ENCODE measurements around the gene ELP6. TPM values are rescaled to one million over a fixed set of nuclear protein-coding genes. Genes with fewer than 3 reads are reported as not detected.

The ELP6 gene
- total and polyA plus RNA-seq, 8 donors: 7.4 to 25.6 (median 11.2) TPM

DNA sequence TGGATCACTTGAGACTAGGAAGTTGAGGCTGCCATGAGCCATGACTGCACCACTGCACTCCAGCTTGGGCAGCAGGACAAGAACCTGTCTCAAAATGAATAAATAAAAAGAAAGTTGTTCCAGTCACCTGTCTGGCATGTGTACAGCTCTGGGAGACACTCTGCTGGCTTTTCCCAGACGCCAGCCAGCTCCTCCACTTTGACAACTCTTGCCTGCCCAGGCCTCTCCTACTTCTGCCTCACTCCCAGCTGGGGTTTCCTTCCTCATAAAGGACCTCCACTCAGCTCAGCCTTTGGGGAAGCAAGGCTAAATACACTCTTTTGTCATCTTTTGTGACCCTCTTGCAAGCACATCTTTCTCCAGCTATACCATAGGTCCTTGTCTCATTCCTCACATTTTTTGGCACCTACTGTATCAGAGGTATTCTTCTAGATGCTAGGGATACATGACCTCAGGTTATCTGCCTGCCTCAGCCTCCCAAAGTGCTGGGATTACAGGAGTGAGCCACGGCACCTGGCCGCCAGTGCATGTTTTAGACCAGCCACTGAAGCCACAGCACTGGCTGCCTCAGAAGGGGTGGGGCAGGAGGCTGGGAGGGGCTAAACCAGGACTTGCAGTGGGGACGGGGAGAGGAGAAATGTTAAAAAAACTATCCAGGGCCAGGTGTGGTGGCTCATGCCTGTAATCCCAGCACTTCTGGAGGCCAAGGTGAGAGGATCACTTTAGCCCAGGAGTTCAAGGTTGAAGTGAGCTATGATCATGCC, 10.0 kb upstream of the ELP6 start:
- FAIRE-seq: no peak

DNA sequence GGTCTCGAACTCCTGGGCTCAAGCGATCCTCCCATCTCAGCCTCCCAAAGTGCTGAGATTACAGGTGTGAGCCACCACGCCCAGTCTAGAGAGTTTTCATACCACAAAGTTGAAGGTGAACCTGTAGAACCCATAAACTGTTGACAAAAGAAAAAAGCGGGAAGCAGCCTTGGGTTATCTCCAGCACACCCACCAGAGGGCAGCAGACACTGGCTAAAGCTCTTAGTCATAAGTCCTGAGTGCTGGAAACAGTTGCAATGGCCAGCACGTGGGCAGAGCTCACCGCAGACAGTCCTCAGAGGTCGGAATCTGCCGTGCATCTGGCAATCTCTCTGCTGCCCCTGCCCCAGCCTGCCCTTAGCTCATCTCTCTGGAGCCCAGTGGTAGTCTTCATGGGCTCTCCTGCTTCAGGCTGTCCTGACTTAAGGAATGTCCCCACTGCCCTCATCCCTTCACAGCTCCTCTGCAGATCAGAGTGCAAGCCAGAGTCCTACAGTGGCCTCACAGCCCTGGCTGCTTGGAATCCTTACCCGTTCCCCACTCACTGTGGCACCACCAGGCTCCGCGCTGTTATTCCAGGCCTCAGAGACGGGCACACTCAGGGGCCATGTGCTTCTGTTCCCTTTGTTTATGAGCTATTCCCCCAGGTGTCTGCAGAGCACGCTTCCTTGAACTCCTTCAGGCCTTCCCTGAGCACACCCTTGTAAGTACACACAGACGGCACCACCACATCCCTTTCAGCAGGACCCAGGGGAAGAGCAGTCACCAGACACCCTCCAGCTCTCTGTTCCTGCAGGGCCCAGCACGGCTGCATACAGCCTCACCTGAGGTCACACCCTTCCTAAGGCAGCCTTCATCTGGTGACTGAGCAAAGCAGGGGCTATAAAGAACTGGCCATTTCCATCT, 8.8 kb upstream of the ELP6 start:
- peak; percentile 95 to 100 (median 100) for ATAC-seq
- H3K4me1 ChIP-seq: no peaks in the 10 kb centered on the region
- no peak for FAIRE-seq
- no peaks in the 10 kb centered on the region for H3K36me3 ChIP-seq
- H3K27me3 ChIP-seq: no peaks in the 10 kb centered on the region
- no peaks in the 10 kb centered on the region for H3K9me3 ChIP-seq
- WGBS, 2 donors: 33 to 36% methylated on average over 15 of the region's 15 CpGs
- peak; percentile 72 to 88 (median 81) for DNase-seq
- TF ChIP-seq, protein P1, sequence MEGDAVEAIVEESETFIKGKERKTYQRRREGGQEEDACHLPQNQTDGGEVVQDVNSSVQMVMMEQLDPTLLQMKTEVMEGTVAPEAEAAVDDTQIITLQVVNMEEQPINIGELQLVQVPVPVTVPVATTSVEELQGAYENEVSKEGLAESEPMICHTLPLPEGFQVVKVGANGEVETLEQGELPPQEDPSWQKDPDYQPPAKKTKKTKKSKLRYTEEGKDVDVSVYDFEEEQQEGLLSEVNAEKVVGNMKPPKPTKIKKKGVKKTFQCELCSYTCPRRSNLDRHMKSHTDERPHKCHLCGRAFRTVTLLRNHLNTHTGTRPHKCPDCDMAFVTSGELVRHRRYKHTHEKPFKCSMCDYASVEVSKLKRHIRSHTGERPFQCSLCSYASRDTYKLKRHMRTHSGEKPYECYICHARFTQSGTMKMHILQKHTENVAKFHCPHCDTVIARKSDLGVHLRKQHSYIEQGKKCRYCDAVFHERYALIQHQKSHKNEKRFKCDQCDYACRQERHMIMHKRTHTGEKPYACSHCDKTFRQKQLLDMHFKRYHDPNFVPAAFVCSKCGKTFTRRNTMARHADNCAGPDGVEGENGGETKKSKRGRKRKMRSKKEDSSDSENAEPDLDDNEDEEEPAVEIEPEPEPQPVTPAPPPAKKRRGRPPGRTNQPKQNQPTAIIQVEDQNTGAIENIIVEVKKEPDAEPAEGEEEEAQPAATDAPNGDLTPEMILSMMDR (IDR thresholded peaks at IDR 0.05): peak; percentile 65 to 81 (median 74)
- intact Hi-C loops (cut with DNase I): loop anchor here in 2 of 3 donors (2.0 to 5.0 kb wide), 2 partner anchors 265 to 266 kb away; no protein-coding TSS in a partner anchor
- no peak overlapping the region for H3K27ac ChIP-seq
- H3K4me3 ChIP-seq: no peak overlapping the region

More for the DNA sequence above, 10.0 kb upstream of the ELP6 start:
- intact Hi-C loops (cut with DNase I): loop anchor here in 2 of 3 donors (2.0 to 5.0 kb wide), 2 partner anchors 264 to 265 kb away; no protein-coding TSS in a partner anchor
- DNase-seq (no peak), ATAC-seq (no peak)
- Histone ChIP-seq H3K27ac (no peak overlapping the region), H3K4me1 (no peaks in the 10 kb centered on the region), H3K9me3 (no peaks in the 10 kb centered on the region), H3K36me3 (no peaks in the 10 kb centered on the region), H3K27me3 (no peaks in the 10 kb centered on the region), H3K4me3 (no peak overlapping the region)
- TF ChIP-seq, protein P1 (IDR thresholded peaks at IDR 0.05): no peak
- WGBS, 2 donors: 51% methylated on average over 4 of the region's 4 CpGs

DNA sequence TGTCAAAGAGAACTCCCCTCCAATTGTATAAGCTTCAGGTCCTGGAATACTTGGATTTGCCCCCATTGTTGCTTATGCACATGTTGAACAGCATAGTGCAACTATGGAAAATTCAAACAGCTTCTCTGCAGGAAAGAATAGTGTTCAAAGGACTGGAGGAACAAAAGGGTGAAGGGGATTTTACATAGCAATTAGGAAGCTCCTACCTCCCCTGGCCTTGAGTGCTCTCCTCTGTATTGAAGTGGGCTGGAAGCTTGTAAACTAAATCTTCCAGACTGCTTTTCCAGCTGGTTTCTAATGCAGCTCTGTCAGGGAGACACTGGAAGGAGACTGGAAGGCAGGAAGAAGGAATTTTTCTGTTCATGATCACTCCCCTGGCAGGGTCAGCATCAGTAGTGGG, 7.2 kb upstream of the ELP6 start:
- no peaks in the 10 kb centered on the region for H3K27me3 ChIP-seq
- no peaks in the 10 kb centered on the region for H3K9me3 ChIP-seq
- intact Hi-C loops (cut with DNase I): loop anchor here in 1 of 3 donors (5.0 kb wide), 1 partner anchor 267 kb away; no protein-coding TSS in a partner anchor
- TF ChIP-seq, protein P1 (IDR thresholded peaks at IDR 0.05): no peak
- no peak overlapping the region for H3K27ac ChIP-seq
- FAIRE-seq: no peak
- no peaks in the 10 kb centered on the region for H3K36me3 ChIP-seq
- no peak for ATAC-seq
- H3K4me3 ChIP-seq: no peak overlapping the region
- no peak for DNase-seq
- no peaks in the 10 kb centered on the region for H3K4me1 ChIP-seq

DNA sequence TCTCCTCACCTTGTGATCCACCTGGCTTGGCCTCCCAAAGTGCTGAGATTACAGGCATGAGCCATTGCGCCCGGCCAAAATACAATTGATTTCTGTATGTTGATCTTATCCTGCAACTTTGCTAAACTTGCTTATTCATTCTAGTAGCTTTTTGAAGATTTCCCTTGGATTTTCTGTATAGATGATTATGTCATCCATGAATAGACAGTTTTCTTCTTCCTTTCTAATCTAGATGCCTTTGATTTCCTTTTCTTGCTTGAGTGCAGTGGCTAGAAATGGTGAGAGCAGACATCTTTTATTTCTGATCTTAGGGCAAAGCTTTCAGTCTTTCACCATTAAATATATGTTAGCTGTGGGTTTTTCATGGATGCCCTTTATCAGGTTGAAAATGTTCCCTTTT, 4.4 kb upstream of the ELP6 start:
- intact Hi-C loops (cut with DNase I): no loop called here
- 79% methylated on average over 2 of the region's 2 CpGs for WGBS, 2 donors
- ATAC-seq: no peak

More for the DNA sequence above, 4.4 kb upstream of the ELP6 start:
- Histone ChIP-seq H3K4me3 (no peak overlapping the region), H3K27me3 (no peaks in the 10 kb centered on the region), H3K9me3 (no peaks in the 10 kb centered on the region), H3K36me3 (no peaks in the 10 kb centered on the region), H3K4me1 (peaks cover 0 to 10% (median 6%) of the 10 kb centered on the region in 3 donors), H3K27ac (no peak overlapping the region)
- FAIRE-seq: no peak
- DNase-seq: no peak
- TF ChIP-seq, protein P1 (IDR thresholded peaks at IDR 0.05): no peak

Data from pancreas (tissue), 10 donors.